Spinal cord (tissue), 10 donors: ENCODE results near the gene OSBPL7. TPM values are rescaled to one million over a fixed set of nuclear protein-coding genes. Genes with fewer than 3 reads are reported as not detected.

Experiments
- DNase-seq, 6 donors: peaks; one replicate each; pipeline versions ENCODE4 v3.0.0 to v3.0.0-alpha.2; 2013 to 2015; ENCODE audit warnings: low spot score in 6 of 6, low read depth in 4 of 6
- H3K27ac ChIP-seq: one replicate; pipeline ENCODE4 v1.5.1; 2013; ENCODE audit warnings: low read depth, low read length, control low read depth
- H3K27me3 ChIP-seq: one replicate; pipeline ENCODE4 v1.6.1; 2013; ENCODE audit warnings: low read length; ENCODE audit not compliant: control insufficient read depth, insufficient read depth
- H3K36me3 ChIP-seq: one replicate; pipeline ENCODE4 v1.6.1; 2013; ENCODE audit warnings: low read length; ENCODE audit not compliant: control insufficient read depth, insufficient read depth
- H3K4me1 ChIP-seq: one replicate; pipeline ENCODE4 v1.6.1; 2013; ENCODE audit warnings: low read length; ENCODE audit not compliant: control insufficient read depth, insufficient read depth
- H3K4me3 ChIP-seq: one replicate; pipeline ENCODE4 v1.5.1; 2013; ENCODE audit warnings: low read depth, low read length, control low read depth
- H3K9me3 ChIP-seq: one replicate; pipeline ENCODE4 v1.6.1; 2013; ENCODE audit warnings: low read length; ENCODE audit not compliant: control insufficient read depth, insufficient read depth
- WGBS: methylation state at CpG from one replicate; pipeline ENCODE4 v1.1.5; 2013; ENCODE audit warnings: missing lambda C conversion rate; ENCODE audit not compliant: insufficient coverage; 5-methylcytosine and 5-hydroxymethylcytosine counted together
- long read RNA-seq, 4 donors: transcript quantifications; one replicate each; lab custom pipeline, GENCODE V29; 2026
- polyA plus RNA-seq, 2 donors: library from polyadenylated mRNA; unstranded; fragments of 120-200 nt; gene quantifications; one replicate each; pipeline ENCODE4 v1.2.1, GENCODE V29; 2013; ENCODE audit not compliant: insufficient read length in 2 of 2
- total RNA-seq, 2 donors: library from RNA; depleted of rRNA in 1 of 2; stranded (reverse); fragments of 120-200 nt in 1 of 2; fragments of >200 nt in 1 of 2; gene quantifications; one replicate each; pipeline versions ENCODE4 v1.2.3 to v1.2.4, GENCODE V29; 2013 to 2014
- donor health status: healthy.

The OSBPL7 gene
- total RNA-seq = 10 to 100 TPM in 1 of 2 donors, 1 to 10 TPM in 1; 7.1 to 12.5 TPM
- polyA plus RNA-seq = 10 to 100 TPM; 23.1 to 25.6 TPM
- long read RNA-seq, donor 1, partial matches to known transcripts = 0 of 3 reads
- long read RNA-seq, donor 1, other reads (novel, unspliced or antisense) = 0 of 3 reads
- long read RNA-seq, donor 2, partial matches to known transcripts = 0 of 1 reads
- long read RNA-seq, donor 2, other reads (novel, unspliced or antisense) = 0 of 1 reads
- long read RNA-seq, donor 3, partial matches to known transcripts = 0 of 1 reads
- long read RNA-seq, donor 3, other reads (novel, unspliced or antisense) = 0 of 1 reads
- long read RNA-seq, donor 4, partial matches to known transcripts = 0 of 2 reads
- long read RNA-seq, donor 4, other reads (novel, unspliced or antisense) = 0 of 2 reads

- Histone ChIP-seq H3K4me1 (peaks cover 32% of the 10 kb centered on the region), H3K36me3 (peaks cover 60% of the 10 kb centered on the region), H3K27me3 (no peaks in the 10 kb centered on the region), H3K4me3 (peak within 1 kb of the TSS; percentile 84), H3K27ac (peak within 1 kb of the TSS; percentile 45), H3K9me3 (no peaks in the 10 kb centered on the region)
- peak in 5 of 6 donors; percentile 54 to 95 (median 69) for DNase-seq
- WGBS = 0% methylated on average over 15 of the region's 21 CpGs
Observed at GRCh38 chr17:47821424-47822391, at the start of gene OSBPL7. TSS of gene OSBPL7 (minus strand) at chr17:47821794. CDS start at chr17:47820278, 1,516 bp downstream.

GRCh38 chr17:47871048-47871447, 49.5 kb upstream of the OSBPL7 start:
- peaks cover 20% of the 10 kb centered on the region for H3K4me1 ChIP-seq
- no peak overlapping the region for H3K27ac ChIP-seq
- H3K4me3 ChIP-seq = no peak overlapping the region
- H3K9me3 ChIP-seq = no peaks in the 10 kb centered on the region
- DNase-seq = no peak
- no peaks in the 10 kb centered on the region for H3K36me3 ChIP-seq
- peaks cover 64% of the 10 kb centered on the region for H3K27me3 ChIP-seq

GRCh38 chr17:47870056-47870455, 48.5 kb upstream of the OSBPL7 start:
- Histone ChIP-seq H3K27ac (no peak overlapping the region), H3K36me3 (no peaks in the 10 kb centered on the region), H3K9me3 (no peaks in the 10 kb centered on the region), H3K27me3 (peaks cover 68% of the 10 kb centered on the region), H3K4me1 (peaks cover 20% of the 10 kb centered on the region), H3K4me3 (no peak overlapping the region)
- no peak for DNase-seq
- no CpG with 5 or more reads among the region's 1 CpG for WGBS

GRCh38 chr17:47869114-47869513, 47.5 kb upstream of the OSBPL7 start:
- WGBS = 13% methylated on average over 1 of the region's 2 CpGs
- H3K27ac ChIP-seq = no peak overlapping the region

GRCh38 chr17:47867813-47868533, 46.4 kb upstream of the OSBPL7 start:
- peaks cover 51% of the 10 kb centered on the region for H3K27me3 ChIP-seq
- no peak overlapping the region for H3K27ac ChIP-seq
- H3K36me3 ChIP-seq = no peaks in the 10 kb centered on the region
- H3K4me1 ChIP-seq = peaks cover 22% of the 10 kb centered on the region
- WGBS = 86% methylated on average over 9 of the region's 11 CpGs
- DNase-seq = no peak
- H3K9me3 ChIP-seq = no peaks in the 10 kb centered on the region
- no peak overlapping the region for H3K4me3 ChIP-seq

More at GRCh38 chr17:47869114-47869513, 47.5 kb upstream of the OSBPL7 start:
- peaks cover 60% of the 10 kb centered on the region for H3K27me3 ChIP-seq
- no peak for DNase-seq
- H3K9me3 ChIP-seq = no peaks in the 10 kb centered on the region
- H3K4me1 ChIP-seq = peaks cover 22% of the 10 kb centered on the region
- no peaks in the 10 kb centered on the region for H3K36me3 ChIP-seq
- H3K4me3 ChIP-seq = no peak overlapping the region

- peaks cover 16% of the 10 kb centered on the region for H3K4me1 ChIP-seq
- DNase-seq = no peak
- H3K4me3 ChIP-seq = no peak overlapping the region
- H3K36me3 ChIP-seq = no peaks in the 10 kb centered on the region
- peaks cover 40% of the 10 kb centered on the region for H3K27me3 ChIP-seq
- no peak overlapping the region for H3K27ac ChIP-seq
- WGBS = 49% methylated on average over 20 of the region's 20 CpGs
- H3K9me3 ChIP-seq = no peaks in the 10 kb centered on the region
Observed at GRCh38 chr17:47866941-47867340, 45.3 kb upstream of the OSBPL7 start.

GRCh38 chr17:47864791-47865216, 43.2 kb upstream of the OSBPL7 start:
- Histone ChIP-seq H3K27ac (no peak overlapping the region), H3K4me3 (no peak overlapping the region), H3K36me3 (no peaks in the 10 kb centered on the region), H3K27me3 (peaks cover 23% of the 10 kb centered on the region), H3K9me3 (no peaks in the 10 kb centered on the region), H3K4me1 (peaks cover 16% of the 10 kb centered on the region)
- peak in 2 of 6 donors; percentile 68 to 69 for DNase-seq
- WGBS = 26% methylated on average over 6 of the region's 7 CpGs

- H3K4me3 ChIP-seq = no peak overlapping the region
- no peaks in the 10 kb centered on the region for H3K36me3 ChIP-seq
- H3K9me3 ChIP-seq = no peaks in the 10 kb centered on the region
- H3K27me3 ChIP-seq = peaks cover 17% of the 10 kb centered on the region
- no peak overlapping the region for H3K27ac ChIP-seq
- peaks cover 13% of the 10 kb centered on the region for H3K4me1 ChIP-seq
- WGBS = 76% methylated on average over 6 of the region's 7 CpGs
- DNase-seq = no peak
Observed at GRCh38 chr17:47862621-47863440, 41.2 kb upstream of the OSBPL7 start.
